ENCODE results near the gene GDPGP1. TPM values are rescaled to one million over a fixed set of nuclear protein-coding genes. Genes with fewer than 3 reads are reported as not detected.

GDPGP1 gene
- total RNA-seq, 3 donors from 2014 or later (not counting 1 experiment from before 2014, with no cell fraction given) = 7.8 to 11.1 (median 9.5) TPM

- Histone ChIP-seq H3K36me3 (ENCODE audit: control insufficient read depth, insufficient read depth, low read length) (peaks cover 23% of the 10 kb centered on the region), H3K4me3 (ENCODE audit: low read length) (no peak overlapping the region), H3K4me1 (ENCODE audit: control insufficient read depth, insufficient read depth, low read length) (peaks cover 9% of the 10 kb centered on the region), H3K9me3 (ENCODE audit: control insufficient read depth, insufficient read depth, low read length) (no peaks in the 10 kb centered on the region), H3K27ac (ENCODE audit: low read length) (no peak overlapping the region), H3K27me3 (ENCODE audit: control insufficient read depth, insufficient read depth, low read length) (no peaks in the 10 kb centered on the region)
- intact Hi-C loops (cut with micrococcal nuclease) = loop anchor here (10.0 kb wide), 1 partner anchor 1615 kb away; the partner anchor contains the start of gene SLCO3A1
- ATAC-seq = no peak
- no peaks in the 10 kb centered on the region for H3K9me3 Mint-ChIP-seq
- no peak for TF ChIP-seq CTCF (IDR thresholded peaks at IDR 0.05)
- no peaks in the 10 kb centered on the region for H3K36me3 Mint-ChIP-seq
- peak overlapping the region in 1 of 2 donors; percentile 35 for H3K27ac Mint-ChIP-seq
- no peak overlapping the region for H3K4me3 Mint-ChIP-seq
- H3K27me3 Mint-ChIP-seq (ENCODE audit: low read depth in 2 of 2) = no peaks in the 10 kb centered on the region
- no peak for DNase-seq
- 100% methylated on average over 1 of the region's 3 CpGs for WGBS (ENCODE audit: insufficient coverage)
- peaks cover 9% of the 10 kb centered on the region in 2 donors for H3K4me1 Mint-ChIP-seq
These were observed 5.4 kb downstream of the GDPGP1 start for GRCh38 chr15:90239371-90239770.

- 84% methylated on average over 8 of the region's 8 CpGs for WGBS (ENCODE audit: insufficient coverage)
- H3K4me3 Mint-ChIP-seq = no peak overlapping the region
- Histone ChIP-seq H3K27me3 (ENCODE audit: control insufficient read depth, insufficient read depth, low read length) (no peaks in the 10 kb centered on the region), H3K4me3 (ENCODE audit: low read length) (no peak overlapping the region), H3K4me1 (ENCODE audit: control insufficient read depth, insufficient read depth, low read length) (no peaks in the 10 kb centered on the region), H3K36me3 (ENCODE audit: control insufficient read depth, insufficient read depth, low read length) (peaks cover 23% of the 10 kb centered on the region), H3K9me3 (ENCODE audit: control insufficient read depth, insufficient read depth, low read length) (no peaks in the 10 kb centered on the region), H3K27ac (ENCODE audit: low read length) (no peak overlapping the region)
- no peak for ATAC-seq
- TF ChIP-seq CTCF (IDR thresholded peaks at IDR 0.05) = no peak
- no peaks in the 10 kb centered on the region for H3K27me3 Mint-ChIP-seq (ENCODE audit: low read depth in 2 of 2)
- H3K9me3 Mint-ChIP-seq = no peaks in the 10 kb centered on the region
- H3K36me3 Mint-ChIP-seq = no peaks in the 10 kb centered on the region
- H3K4me1 Mint-ChIP-seq = no peaks in the 10 kb centered on the region
- DNase-seq = no peak
- no peak overlapping the region for H3K27ac Mint-ChIP-seq
- intact Hi-C loops (cut with micrococcal nuclease) = no loop called here
These were observed 6.8 kb downstream of the GDPGP1 start for GRCh38 chr15:90240856-90241255.

GRCh38 chr15:90241343-90242192 is 7.6 kb downstream of the GDPGP1 start:
- intact Hi-C loops (cut with micrococcal nuclease) = no loop called here

More at GRCh38 chr15:90241343-90242192, 7.6 kb downstream of the GDPGP1 start:
- H3K36me3 ChIP-seq (ENCODE audit: control insufficient read depth, insufficient read depth, low read length) = peaks cover 23% of the 10 kb centered on the region
- H3K9me3 Mint-ChIP-seq = no peaks in the 10 kb centered on the region
- whole genome bisulfite sequencing (ENCODE audit: insufficient coverage) = 91% methylated on average over 22 of the region's 22 CpGs
- no peaks in the 10 kb centered on the region for H3K27me3 Mint-ChIP-seq (ENCODE audit: low read depth in 2 of 2)
- no peak for DNase-seq
- no peak overlapping the region for H3K4me3 ChIP-seq (ENCODE audit: low read length)
- H3K36me3 Mint-ChIP-seq = no peaks in the 10 kb centered on the region
- H3K4me3 Mint-ChIP-seq = no peak overlapping the region
- H3K27ac Mint-ChIP-seq = no peak overlapping the region
- H3K27me3 ChIP-seq (ENCODE audit: control insufficient read depth, insufficient read depth, low read length) = no peaks in the 10 kb centered on the region
- no peaks in the 10 kb centered on the region for H3K4me1 ChIP-seq (ENCODE audit: control insufficient read depth, insufficient read depth, low read length)
- no peak for TF ChIP-seq CTCF (IDR thresholded peaks at IDR 0.05)
- ATAC-seq = no peak
- H3K4me1 Mint-ChIP-seq = peaks cover 0 to 4% of the 10 kb centered on the region in 2 donors
- no peaks in the 10 kb centered on the region for H3K9me3 ChIP-seq (ENCODE audit: control insufficient read depth, insufficient read depth, low read length)
- no peak overlapping the region for H3K27ac ChIP-seq (ENCODE audit: low read length)

Data from natural killer cell (primary cell).